Measurements from ENCODE around the gene EMC10. TPM values are rescaled to one million over a fixed set of nuclear protein-coding genes. Genes with fewer than 3 reads are reported as not detected.

EMC10 gene
- total and polyA plus RNA-seq, 10 of the 15 experiments (the other 5 are each of a cell fraction or from before 2014, with no cell fraction given), result 2.5 to 77.3 (median 20.3) TPM

GRCh38 chr19:50478901-50479715, 2.8 kb downstream of the EMC10 start:
- H2AFZ ChIP-seq (ENCODE audit: control insufficient read depth, low read depth, low read length), result no peak overlapping the region
- no peak overlapping the region for H3K4me3 ChIP-seq
- no peaks in the 10 kb centered on the region for H3K4me1 ChIP-seq (ENCODE audit: control insufficient read depth, insufficient read depth, low read length)
- H3K4me2 ChIP-seq (ENCODE audit: control insufficient read depth, insufficient read depth), result no peak overlapping the region
- SMC1A ChIA-PET (ENCODE audit: uncharacterized antibody, unreplicated experiment), result no interaction called here
- WGBS (ENCODE audit: insufficient coverage, insufficient replicate concordance, low lambda C conversion rate, missing lambda C conversion rate), result 95% methylated on average over 15 of the region's 19 CpGs
- no peaks in the 10 kb centered on the region for H4K20me1 ChIP-seq (ENCODE audit: control insufficient read depth, insufficient read depth)
- POLR2A ChIA-PET, result interaction anchor here (0.8 kb wide), 1 partner anchor 314 kb away, joined by 3 read pairs; no protein-coding TSS in a partner anchor
- RAD21 ChIA-PET (ENCODE audit: unreplicated experiment), result interaction anchor here (0.6 to 1.2 kb wide), 3 partner anchors 19 to 305 kb away, joined by 3 to 4 read pairs (median 4); no protein-coding TSS in a partner anchor
- H3K9ac ChIP-seq (ENCODE audit: control insufficient read depth, insufficient read depth, low read length), result no peak overlapping the region
- no peak overlapping the region for H3K27ac ChIP-seq (ENCODE audit: control insufficient read depth, insufficient read depth)
- H3K36me3 ChIP-seq (ENCODE audit: control insufficient read depth in 2 of 2, insufficient read depth in 2 of 2, low read length in 1 of 2), result peaks cover 12 to 21% of the 10 kb centered on the region in 2 experiments; a peak in 3 of 4 replicates
- intact Hi-C loops (cut with micrococcal nuclease; ENCODE audit: unreplicated experiment) (no loop called here), in situ Hi-C loops (cut with MboI) (no loop called here)
- H3K27me3 ChIP-seq (replicated peaks in 1 of 2; ENCODE audit: control insufficient read depth in 2 of 2, insufficient read depth in 2 of 2, low read length in 1 of 2), result no peaks in the 10 kb centered on the region
- no TSS peak for BruUV-seq (replicated peaks)
- peaks cover 6% of the 10 kb centered on the region; the same call in 2 of the 3 replicates for H3K9me3 ChIP-seq (replicated peaks; ENCODE audit: control insufficient read depth, insufficient read depth, low read length)
- TF ChIP-seq IKZF2 (IDR thresholded peaks at IDR 0.05) (no peak), IKZF1 (conservative IDR thresholded peaks at IDR 0.05) (no peak), ETV6 (conservative IDR thresholded peaks at IDR 0.05 in 1 of 2, IDR thresholded peaks at IDR 0.05 in 1 of 2; ENCODE audit: borderline replicate concordance in 1 of 2, low read depth in 1 of 2) (no peak), CTCF (IDR thresholded peaks at IDR 0.05 in 2 of 3, conservative IDR thresholded peaks at IDR 0.05 in 1 of 3; ENCODE audit: control insufficient read depth in 2 of 3, extremely low read depth in 1 of 3, insufficient read depth in 1 of 3, low read depth in 3 of 3, low read length in 3 of 3) (peak; percentile 1 to 16 (median 16); a peak in 1 of 6 replicates), GABPA (IDR thresholded peaks at IDR 0.05; ENCODE audit: low read depth) (no peak), ZBTB33 (IDR thresholded peaks at IDR 0.05) (0 out of 2 replicates have a peak, but pooled peaks have one; percentile 41), SKIL (IDR thresholded peaks at IDR 0.05; ENCODE audit: low read depth, poor library complexity, severe bottlenecking) (no peak), IRF5 (IDR thresholded peaks at IDR 0.05; ENCODE audit: borderline replicate concordance) (no peak), YBX1 (IDR thresholded peaks at IDR 0.05) (no peak)
- DNase-seq (ENCODE audit: low read depth, low spot score), result no peak
- no peak for ATAC-seq
- FAIRE-seq, result no peak
- peaks cover 22% of the 10 kb centered on the region for H3K79me2 ChIP-seq (ENCODE audit: control insufficient read depth, insufficient read depth, low read length)
- CTCF ChIA-PET, result interaction anchor here (0.6 to 1.8 kb wide), 7 partner anchors 11 to 359 kb away, joined by 3 to 6 read pairs (median 3); no protein-coding TSS in a partner anchor
